ENCODE results near the gene GPC6. TPM values are rescaled to one million over a fixed set of nuclear protein-coding genes. Genes with fewer than 3 reads are reported as not detected.

GPC6 gene
- total RNA-seq, 3 donors from 2014 or later (not counting 1 experiment from before 2014, with no cell fraction given), result not detected

DNA sequence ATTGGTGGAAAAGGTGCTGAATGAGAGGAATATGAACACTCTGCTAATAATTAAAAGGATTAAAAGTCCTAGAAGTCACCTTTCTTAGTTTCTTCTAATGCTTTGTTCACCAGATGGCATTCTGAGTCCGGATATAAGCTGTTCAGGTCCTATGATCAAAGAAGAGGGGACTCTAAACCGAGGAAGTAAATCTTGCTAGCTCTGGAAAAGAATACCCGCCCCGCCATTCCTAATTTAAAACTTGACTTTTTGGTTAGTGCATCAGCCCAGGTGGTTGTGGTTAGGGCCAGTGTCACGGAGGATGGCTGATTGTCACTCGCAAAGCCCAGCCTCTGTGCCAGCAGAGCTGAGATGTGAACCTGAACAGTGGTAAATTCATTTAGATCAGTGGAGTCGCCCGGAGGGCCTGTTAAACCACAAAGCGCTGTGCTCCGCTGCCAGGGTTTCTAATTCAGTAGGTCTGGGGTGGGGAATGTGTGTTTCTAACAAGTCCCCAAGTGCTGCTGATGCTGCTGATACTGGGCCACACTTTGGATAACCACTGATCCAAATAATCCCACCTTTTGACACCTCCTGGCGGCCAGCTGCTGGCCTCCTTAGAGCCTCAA is 827.5 kb downstream of the GPC6 start:
- Mint-ChIP-seq H3K27ac (no peak overlapping the region), H3K9me3 (no peaks in the 10 kb centered on the region), H3K4me3 (no peak overlapping the region), H3K4me1 (no peaks in the 10 kb centered on the region), H3K36me3 (no peaks in the 10 kb centered on the region), H3K27me3 (ENCODE audit: low read depth in 2 of 2) (peaks cover 0 to 7% of the 10 kb centered on the region in 2 donors)
- Histone ChIP-seq H3K9me3 (ENCODE audit: control insufficient read depth, insufficient read depth, low read length) (no peaks in the 10 kb centered on the region), H3K27ac (ENCODE audit: low read length) (no peak overlapping the region), H3K27me3 (ENCODE audit: control insufficient read depth, insufficient read depth, low read length) (no peaks in the 10 kb centered on the region), H3K4me1 (ENCODE audit: control insufficient read depth, insufficient read depth, low read length) (no peaks in the 10 kb centered on the region), H3K36me3 (ENCODE audit: control insufficient read depth, insufficient read depth, low read length) (no peaks in the 10 kb centered on the region), H3K4me3 (ENCODE audit: low read length) (no peak overlapping the region)
- WGBS (ENCODE audit: insufficient coverage), result 48% methylated on average over 11 of the region's 11 CpGs
- TF ChIP-seq, protein P1, sequence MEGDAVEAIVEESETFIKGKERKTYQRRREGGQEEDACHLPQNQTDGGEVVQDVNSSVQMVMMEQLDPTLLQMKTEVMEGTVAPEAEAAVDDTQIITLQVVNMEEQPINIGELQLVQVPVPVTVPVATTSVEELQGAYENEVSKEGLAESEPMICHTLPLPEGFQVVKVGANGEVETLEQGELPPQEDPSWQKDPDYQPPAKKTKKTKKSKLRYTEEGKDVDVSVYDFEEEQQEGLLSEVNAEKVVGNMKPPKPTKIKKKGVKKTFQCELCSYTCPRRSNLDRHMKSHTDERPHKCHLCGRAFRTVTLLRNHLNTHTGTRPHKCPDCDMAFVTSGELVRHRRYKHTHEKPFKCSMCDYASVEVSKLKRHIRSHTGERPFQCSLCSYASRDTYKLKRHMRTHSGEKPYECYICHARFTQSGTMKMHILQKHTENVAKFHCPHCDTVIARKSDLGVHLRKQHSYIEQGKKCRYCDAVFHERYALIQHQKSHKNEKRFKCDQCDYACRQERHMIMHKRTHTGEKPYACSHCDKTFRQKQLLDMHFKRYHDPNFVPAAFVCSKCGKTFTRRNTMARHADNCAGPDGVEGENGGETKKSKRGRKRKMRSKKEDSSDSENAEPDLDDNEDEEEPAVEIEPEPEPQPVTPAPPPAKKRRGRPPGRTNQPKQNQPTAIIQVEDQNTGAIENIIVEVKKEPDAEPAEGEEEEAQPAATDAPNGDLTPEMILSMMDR (IDR thresholded peaks at IDR 0.05), result no peak
- intact Hi-C loops (cut with micrococcal nuclease), result no loop called here
- DNase-seq, result no peak
- ATAC-seq, result peak in 1 of 3 donors; percentile 51

DNA sequence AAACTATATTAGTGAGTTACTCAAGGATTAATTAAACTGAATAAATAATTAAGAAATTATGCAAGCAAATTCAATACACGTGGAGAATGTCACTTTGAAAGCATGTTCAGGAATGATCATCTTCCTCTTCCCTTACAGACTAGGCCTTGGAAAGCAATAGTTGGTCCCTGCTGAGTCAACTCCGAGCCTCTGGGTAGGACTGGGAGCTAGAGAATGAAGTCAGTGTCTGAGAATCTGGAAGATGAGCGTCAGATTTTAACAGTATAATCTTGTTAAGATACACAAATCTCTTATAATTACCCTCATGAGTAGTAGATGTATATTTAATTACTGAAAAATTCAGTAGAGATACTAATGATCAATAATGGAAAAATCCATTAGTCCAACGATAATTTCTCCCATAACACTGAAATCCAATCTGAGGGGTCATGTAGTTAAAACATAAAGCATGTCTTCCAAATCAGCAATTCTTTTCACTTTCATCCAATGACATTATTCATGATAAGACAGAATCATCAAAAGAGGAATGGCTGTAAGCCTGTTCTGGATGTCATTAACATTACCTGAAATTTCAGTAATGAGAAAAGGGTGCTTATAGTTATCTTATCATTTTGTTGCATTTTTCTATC is 829.9 kb downstream of the GPC6 start:
- Histone ChIP-seq H3K4me1 (ENCODE audit: control insufficient read depth, insufficient read depth, low read length) (no peaks in the 10 kb centered on the region), H3K9me3 (ENCODE audit: control insufficient read depth, insufficient read depth, low read length) (no peaks in the 10 kb centered on the region), H3K36me3 (ENCODE audit: control insufficient read depth, insufficient read depth, low read length) (no peaks in the 10 kb centered on the region), H3K27ac (ENCODE audit: low read length) (no peak overlapping the region), H3K4me3 (ENCODE audit: low read length) (no peak overlapping the region), H3K27me3 (ENCODE audit: control insufficient read depth, insufficient read depth, low read length) (no peaks in the 10 kb centered on the region)
- H3K9me3 Mint-ChIP-seq, result no peaks in the 10 kb centered on the region
- no peaks in the 10 kb centered on the region for H3K4me1 Mint-ChIP-seq
- H3K4me3 Mint-ChIP-seq, result no peak overlapping the region
- WGBS (ENCODE audit: insufficient coverage), result no CpG with 5 or more reads among the region's 4 CpGs
- no peaks in the 10 kb centered on the region for H3K36me3 Mint-ChIP-seq
- H3K27ac Mint-ChIP-seq, result no peak overlapping the region
- H3K27me3 Mint-ChIP-seq (ENCODE audit: low read depth in 2 of 2), result peaks cover 0 to 5% of the 10 kb centered on the region in 2 donors
- ATAC-seq, result no peak
- no peak for DNase-seq
- intact Hi-C loops (cut with micrococcal nuclease), result no loop called here
- TF ChIP-seq, protein P1 (IDR thresholded peaks at IDR 0.05), result no peak

DNA sequence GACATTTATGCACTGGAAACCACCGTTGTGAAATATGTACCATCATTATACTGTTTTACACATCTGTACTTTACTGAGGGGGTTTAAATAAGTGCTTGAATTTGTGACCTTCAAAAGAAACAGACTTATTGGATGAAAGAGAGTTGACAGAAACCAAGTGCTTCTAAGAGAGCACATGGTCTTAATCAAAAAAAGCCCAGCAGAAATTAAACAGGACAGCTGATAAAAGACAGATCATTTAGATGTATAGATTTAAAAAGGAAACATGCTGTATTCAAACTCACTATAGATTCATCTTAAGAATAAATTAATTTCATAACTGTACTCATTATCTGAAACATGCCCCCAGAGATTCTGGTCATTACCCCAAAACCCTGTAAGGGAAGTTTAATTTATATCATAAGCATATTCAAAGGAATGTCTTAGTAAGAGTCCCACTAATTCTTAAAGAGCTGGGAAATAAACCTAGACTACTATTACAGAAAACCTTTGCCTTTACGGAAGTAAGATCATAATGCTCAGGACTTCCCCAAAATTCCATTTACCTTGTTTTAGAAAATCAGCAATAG is 831.1 kb downstream of the GPC6 start:
- no peak overlapping the region for H3K4me3 Mint-ChIP-seq
- Histone ChIP-seq H3K4me1 (ENCODE audit: control insufficient read depth, insufficient read depth, low read length) (no peaks in the 10 kb centered on the region), H3K9me3 (ENCODE audit: control insufficient read depth, insufficient read depth, low read length) (no peaks in the 10 kb centered on the region), H3K27me3 (ENCODE audit: control insufficient read depth, insufficient read depth, low read length) (no peaks in the 10 kb centered on the region), H3K4me3 (ENCODE audit: low read length) (no peak overlapping the region), H3K36me3 (ENCODE audit: control insufficient read depth, insufficient read depth, low read length) (no peaks in the 10 kb centered on the region), H3K27ac (ENCODE audit: low read length) (no peak overlapping the region)
- no peak overlapping the region for H3K27ac Mint-ChIP-seq
- no peak for ATAC-seq
- no peaks in the 10 kb centered on the region for H3K36me3 Mint-ChIP-seq
- TF ChIP-seq, protein P1 (IDR thresholded peaks at IDR 0.05), result no peak
- H3K9me3 Mint-ChIP-seq, result no peaks in the 10 kb centered on the region
- WGBS (ENCODE audit: insufficient coverage), result no CpG with 5 or more reads among the region's 2 CpGs
- H3K4me1 Mint-ChIP-seq, result no peaks in the 10 kb centered on the region
- no peak for DNase-seq
- H3K27me3 Mint-ChIP-seq (ENCODE audit: low read depth in 2 of 2), result peaks cover 0 to 5% of the 10 kb centered on the region in 2 donors
- intact Hi-C loops (cut with micrococcal nuclease), result no loop called here

Data from natural killer cell (primary cell).